Aorta (tissue), 5 donors: ENCODE measurements around the gene GAK. TPM values are rescaled to one million over a fixed set of nuclear protein-coding genes. Genes with fewer than 3 reads are reported as not detected.

ENCODE experiments used
- ATAC-seq: fragments of 200-7000 bp; cut with Tn5 transposase; one replicate; pipeline ENCODE4 v1.9.1; 2022; ENCODE audit warnings: moderate library complexity; ENCODE audit not compliant: low FRiP score
- DNase-seq, 2 donors: peaks; one replicate each; pipeline ENCODE4 v3.0.0-alpha.2; 2020
- H3K27ac ChIP-seq, 2 donors: one replicate each; pipeline ENCODE4 v1.5.1; 2013; ENCODE audit warnings: low read length in 2 of 2, mild to moderate bottlenecking in 2 of 2, moderate library complexity in 2 of 2, control low read depth in 1 of 2, inconsistent platforms in 1 of 2, low read depth in 1 of 2
- H3K27me3 ChIP-seq, 2 donors: one replicate each; pipeline ENCODE4 v1.6.1; 2013; ENCODE audit warnings: control low read depth in 1 of 2, low read length in 1 of 2, mild to moderate bottlenecking in 1 of 2, moderate library complexity in 1 of 2; ENCODE audit not compliant: insufficient read depth in 2 of 2, control insufficient read depth in 1 of 2
- H3K36me3 ChIP-seq, 2 donors: one replicate each; pipeline ENCODE4 v1.6.1; 2013; ENCODE audit warnings: control low read depth in 1 of 2, low read length in 1 of 2, mild to moderate bottlenecking in 1 of 2; ENCODE audit not compliant: insufficient read depth in 2 of 2, control insufficient read depth in 1 of 2
- H3K4me1 ChIP-seq, 2 donors: one replicate each; pipeline ENCODE4 v1.6.1; 2013; ENCODE audit warnings: low read length in 2 of 2, control low read depth in 1 of 2, mild to moderate bottlenecking in 1 of 2, moderate library complexity in 1 of 2; ENCODE audit not compliant: insufficient read depth in 2 of 2, control insufficient read depth in 1 of 2
- H3K4me3 ChIP-seq, 2 donors: one replicate each; pipeline ENCODE4 v1.5.1; 2013; ENCODE audit warnings: low read length in 2 of 2, control low read depth in 1 of 2, mild to moderate bottlenecking in 1 of 2
- H3K9me3 ChIP-seq: one replicate; pipeline ENCODE4 v1.6.1; 2013; ENCODE audit warnings: mild to moderate bottlenecking, low read length; ENCODE audit not compliant: control insufficient read depth
- WGBS, 2 donors: extraction: QIAGEN DNeasy Blood & Tissue Kit; methylation state at CpG; one replicate each; pipeline ENCODE4 v1.1.7; 2013; 5-methylcytosine and 5-hydroxymethylcytosine counted together
- intact Hi-C, 2 donors: fragments of 100-400 bp; cut with DNase I; formaldehyde crosslinking; loops; one replicate each; pipeline versions ENCODE4 v1.14.2 to v1.15.0; 2022
- polyA plus RNA-seq, 2 donors: library from polyadenylated mRNA; stranded (reverse); fragments of 200-250 nt; gene quantifications; one replicate each; pipeline ENCODE4 v1.2.3, GENCODE V29; 2013
- total RNA-seq, 2 donors: library from RNA; stranded (reverse); fragmentation: NEBNext Ultra II Directional; extraction: Animal tissue kit (Norgen Biotek cat#: 25700); gene quantifications; one replicate each; pipeline ENCODE4 v1.2.1, GENCODE V29; 2021
- donor health status: healthy with polysubstance abuse.
- donor health status: Bipolar disorder and iron deficiency.
- donor health status: DM: no; HTN: no; CAD: no.
- donor health status: DM: no; HTN: no; CAD: no.
- donor health status: DM: yes; HTN: yes; CAD: no.

GAK gene
- total and polyA plus RNA-seq, 4 donors = 52.0 to 300 (median 94.4) TPM

GRCh38 chr4:971666-972500, 39.8 kb upstream of the GAK start:
- no peaks in the 10 kb centered on the region for H3K36me3 ChIP-seq
- intact Hi-C loops = loop anchor here in 1 of 2 donors (5.0 kb wide), 1 partner anchor 40 kb away; the partner anchor contains the start of genes GAK and TMEM175
- no peak overlapping the region for H3K27ac ChIP-seq
- no peaks in the 10 kb centered on the region for H3K4me1 ChIP-seq
- DNase-seq (no peak), ATAC-seq (no peak)
- no peaks in the 10 kb centered on the region for H3K27me3 ChIP-seq
- WGBS, 2 donors = 44 to 52% methylated on average over 24 of the region's 24 CpGs
- no peaks in the 10 kb centered on the region for H3K9me3 ChIP-seq
- no peak overlapping the region for H3K4me3 ChIP-seq

DNA sequence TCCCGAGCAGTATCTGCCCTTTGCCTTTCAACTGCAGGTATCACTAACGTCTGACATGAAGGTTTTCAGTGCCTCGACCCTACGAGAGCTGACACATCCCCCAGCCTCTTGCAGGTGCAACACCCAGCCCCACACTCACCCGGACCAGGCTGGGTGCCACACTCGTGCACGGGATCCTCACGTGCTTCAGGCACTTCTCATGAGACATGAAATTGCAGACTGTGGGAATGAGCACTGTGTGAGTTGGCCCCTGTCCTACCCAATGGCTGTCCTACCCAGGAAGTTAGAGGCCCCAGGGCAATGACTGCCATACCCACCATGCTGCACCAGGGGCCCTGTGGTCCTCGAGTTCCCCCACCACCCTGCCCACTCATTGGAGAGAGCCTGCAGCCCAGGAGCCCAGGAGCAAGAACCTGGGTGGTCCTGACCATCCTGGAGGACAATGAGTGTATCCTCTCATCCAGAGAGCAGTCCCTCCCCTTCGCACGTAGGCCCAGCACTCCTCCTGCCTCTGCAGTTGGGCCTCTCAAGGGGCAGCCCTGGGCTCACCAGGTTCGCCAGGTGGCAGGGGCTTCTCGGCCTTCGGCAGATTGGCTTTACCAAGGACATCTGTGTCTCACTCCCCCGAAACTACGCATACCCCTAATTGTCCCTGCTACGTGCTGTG, 38.9 kb upstream of the GAK start:
- no peak for DNase-seq
- H3K27me3 ChIP-seq = no peaks in the 10 kb centered on the region
- intact Hi-C loops = loop anchor here in 1 of 2 donors (5.0 kb wide), 1 partner anchor 39 kb away; the partner anchor contains the start of genes GAK and TMEM175
- 80 to 81% methylated on average over 17 of the region's 17 CpGs for WGBS, 2 donors
- no peaks in the 10 kb centered on the region for H3K4me1 ChIP-seq
- no peak for ATAC-seq
- no peak overlapping the region for H3K27ac ChIP-seq
- no peak overlapping the region for H3K4me3 ChIP-seq
- no peaks in the 10 kb centered on the region for H3K36me3 ChIP-seq
- no peaks in the 10 kb centered on the region for H3K9me3 ChIP-seq

- ATAC-seq = no peak
- no peaks in the 10 kb centered on the region for H3K27me3 ChIP-seq
- no peaks in the 10 kb centered on the region for H3K9me3 ChIP-seq
- WGBS, 2 donors = 89 to 94% methylated on average over 20 to 25 of the region's 25 CpGs
- no peaks in the 10 kb centered on the region for H3K4me1 ChIP-seq
- H3K4me3 ChIP-seq = no peak overlapping the region
- no peak overlapping the region for H3K27ac ChIP-seq
- no peak for DNase-seq
- intact Hi-C loops = loop anchor here in 1 of 2 donors (5.0 kb wide), 1 partner anchor 38 kb away; the partner anchor contains the start of genes GAK and TMEM175
- no peaks in the 10 kb centered on the region for H3K36me3 ChIP-seq
Measured at GRCh38 chr4:970046-970745, 38.1 kb upstream of the GAK start.

- intact Hi-C loops = no loop called here
- no peaks in the 10 kb centered on the region for H3K27me3 ChIP-seq
- H3K9me3 ChIP-seq = no peaks in the 10 kb centered on the region
- no peak overlapping the region for H3K27ac ChIP-seq
- DNase-seq (no peak), ATAC-seq (no peak)
- H3K4me1 ChIP-seq = no peaks in the 10 kb centered on the region
- H3K36me3 ChIP-seq = no peaks in the 10 kb centered on the region
- 89 to 93% methylated on average over 23 of the region's 23 CpGs for WGBS, 2 donors
- H3K4me3 ChIP-seq = no peak overlapping the region
Measured at GRCh38 chr4:968621-969394, 36.7 kb upstream of the GAK start.

DNA sequence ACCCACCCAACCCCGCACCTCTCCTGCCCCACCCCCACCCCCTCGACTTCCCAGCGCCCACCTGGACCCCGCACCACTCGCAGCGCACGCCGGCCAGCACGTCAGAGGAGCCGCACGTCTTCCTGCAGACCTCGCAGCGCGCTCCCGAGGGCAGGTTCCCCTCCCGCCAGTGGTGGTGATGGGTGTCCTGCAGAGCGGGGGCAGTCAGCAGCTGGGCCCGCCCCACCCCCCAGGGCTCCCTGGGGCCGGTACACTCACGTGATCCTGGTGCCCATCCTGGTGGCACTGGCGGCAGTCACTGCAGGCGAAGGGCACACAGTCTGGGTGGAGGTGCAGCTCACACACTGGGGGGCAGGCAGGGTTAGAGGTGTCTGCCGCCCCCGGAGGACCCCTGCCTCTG, 36.1 kb upstream of the GAK start:
- no peaks in the 10 kb centered on the region for H3K9me3 ChIP-seq

GRCh38 chr4:967113-968104, 35.3 kb upstream of the GAK start:
- Histone ChIP-seq H3K27me3 (no peaks in the 10 kb centered on the region), H3K27ac (no peak overlapping the region), H3K4me1 (no peaks in the 10 kb centered on the region), H3K4me3 (no peak overlapping the region), H3K9me3 (no peaks in the 10 kb centered on the region), H3K36me3 (no peaks in the 10 kb centered on the region)
- DNase-seq = no peak
- no peak for ATAC-seq
- intact Hi-C loops = no loop called here
- WGBS, 2 donors = 50 to 51% methylated on average over 67 to 76 of the region's 76 CpGs

More for the DNA sequence above, 36.1 kb upstream of the GAK start:
- no peak for ATAC-seq
- no peak overlapping the region for H3K27ac ChIP-seq
- intact Hi-C loops = no loop called here
- H3K4me1 ChIP-seq = no peaks in the 10 kb centered on the region
- WGBS, 2 donors = 30 to 36% methylated on average over 24 of the region's 24 CpGs
- H3K27me3 ChIP-seq = no peaks in the 10 kb centered on the region
- no peaks in the 10 kb centered on the region for H3K36me3 ChIP-seq
- H3K4me3 ChIP-seq = no peak overlapping the region
- no peak for DNase-seq

GRCh38 chr4:966266-967112, 34.4 kb upstream of the GAK start:
- intact Hi-C loops = no loop called here
- 91 to 92% methylated on average over 47 to 48 of the region's 48 CpGs for WGBS, 2 donors
- DNase-seq (no peak), ATAC-seq (no peak)
- H3K36me3 ChIP-seq = no peaks in the 10 kb centered on the region
- H3K27me3 ChIP-seq = no peaks in the 10 kb centered on the region
- H3K4me3 ChIP-seq = no peak overlapping the region
- no peaks in the 10 kb centered on the region for H3K4me1 ChIP-seq
- no peak overlapping the region for H3K27ac ChIP-seq
- H3K9me3 ChIP-seq = no peaks in the 10 kb centered on the region
